HG03159 (cell line): ENCODE data around the gene XPO4.

Experiments used
- ATAC-seq: cut with Tn5 transposase; IDR thresholded peaks from one replicate; pipeline ENCODE4 v1.9.1; 2021; ENCODE audit warnings: mild to moderate bottlenecking, moderate library complexity; ENCODE audit not compliant: unreplicated experiment

XPO4 gene

GRCh38 chr13:20831254-20831653 lies 71.3 kb downstream of the XPO4 start:
- ATAC-seq: no peak

- peak; percentile 64 for ATAC-seq
These were observed 73.8 kb downstream of the XPO4 start for GRCh38 chr13:20828539-20829364.

GRCh38 chr13:20826843-20827560 lies 75.5 kb downstream of the XPO4 start:
- ATAC-seq: no peak

GRCh38 chr13:20826301-20826700 lies 76.2 kb downstream of the XPO4 start:
- no peak for ATAC-seq

GRCh38 chr13:20825477-20825875 lies 77.1 kb downstream of the XPO4 start:
- ATAC-seq: no peak

DNA sequence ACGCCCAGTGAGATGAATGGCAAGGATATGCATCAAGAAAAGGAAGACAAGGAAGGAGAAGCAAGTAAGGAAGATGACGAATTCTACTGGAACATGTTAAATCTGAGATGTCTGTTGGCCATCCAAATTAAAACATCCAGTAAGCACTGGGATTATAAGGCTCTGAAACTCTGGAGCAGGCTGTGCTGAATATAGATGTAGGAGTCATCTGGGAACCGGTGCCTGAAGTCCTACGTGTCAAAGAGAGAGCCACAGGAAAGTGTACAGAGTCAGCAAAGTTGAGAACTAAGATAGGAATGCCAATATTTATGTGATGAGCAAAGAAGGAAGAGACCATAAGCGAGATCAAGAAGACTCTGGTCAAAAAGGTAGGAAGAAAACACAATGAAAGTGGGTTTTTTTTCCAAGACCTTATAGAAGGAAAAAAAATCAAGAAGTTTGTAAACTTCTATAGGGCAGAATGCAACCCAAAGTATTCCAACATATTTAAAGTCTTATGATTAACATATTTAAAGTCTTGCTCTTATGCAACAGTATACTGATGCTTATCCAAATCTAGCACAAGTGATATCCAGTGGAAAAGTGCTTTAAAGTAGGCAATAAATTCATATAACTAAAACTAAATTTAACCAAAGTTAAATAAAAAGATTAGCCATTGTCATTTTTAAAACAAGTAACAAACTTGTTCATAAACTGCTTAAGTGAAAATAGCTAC lies 77.6 kb downstream of the XPO4 start:
- no peak for ATAC-seq

DNA sequence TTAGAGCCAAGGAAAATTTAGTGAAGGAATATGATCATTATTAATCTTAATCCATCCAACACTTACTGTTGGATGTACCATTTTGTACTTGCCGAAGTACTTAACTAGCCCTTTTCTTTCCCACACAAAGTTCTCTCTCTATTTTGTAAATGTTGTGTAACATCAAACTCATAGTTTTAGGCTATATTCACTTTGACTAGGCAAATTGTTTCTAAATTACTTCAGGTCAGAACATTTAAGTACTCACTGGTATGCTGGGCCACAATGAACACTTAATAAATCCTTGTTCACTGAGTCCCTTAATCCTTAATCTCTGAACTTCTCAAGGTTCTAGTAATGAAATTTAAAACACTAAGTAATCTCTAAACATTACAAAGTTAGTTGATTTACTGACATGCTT lies 79.5 kb downstream of the XPO4 start:
- no peak for ATAC-seq

- no peak for ATAC-seq
These were observed 80.1 kb downstream of the XPO4 start for GRCh38 chr13:20822406-20822805.

DNA sequence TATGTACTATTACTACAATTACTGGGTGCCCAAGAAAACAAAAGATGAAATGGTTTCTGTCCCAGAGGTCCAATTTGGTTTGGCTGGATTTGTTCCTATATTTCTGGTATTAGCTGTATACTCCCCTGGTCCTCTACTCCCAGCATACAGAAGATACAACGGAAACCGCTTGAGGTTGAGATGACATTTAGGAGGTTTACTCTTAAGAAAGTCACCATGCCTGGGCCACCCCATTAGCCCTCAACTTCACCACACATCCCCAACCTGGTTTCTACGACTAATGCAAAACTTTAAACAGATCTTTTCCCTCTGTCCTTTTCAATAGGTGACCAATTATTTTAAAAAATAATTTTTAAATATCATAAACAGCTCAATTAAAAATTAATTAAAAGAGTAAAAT lies 82.8 kb downstream of the XPO4 start:
- ATAC-seq: no peak

GRCh38 chr13:20815464-20815863 lies 87.1 kb downstream of the XPO4 start:
- no peak for ATAC-seq

GRCh38 chr13:20814224-20814910 lies 88.2 kb downstream of the XPO4 start:
- no peak for ATAC-seq

- ATAC-seq: no peak
These were observed 89.7 kb downstream of the XPO4 start for GRCh38 chr13:20812890-20813289.

DNA sequence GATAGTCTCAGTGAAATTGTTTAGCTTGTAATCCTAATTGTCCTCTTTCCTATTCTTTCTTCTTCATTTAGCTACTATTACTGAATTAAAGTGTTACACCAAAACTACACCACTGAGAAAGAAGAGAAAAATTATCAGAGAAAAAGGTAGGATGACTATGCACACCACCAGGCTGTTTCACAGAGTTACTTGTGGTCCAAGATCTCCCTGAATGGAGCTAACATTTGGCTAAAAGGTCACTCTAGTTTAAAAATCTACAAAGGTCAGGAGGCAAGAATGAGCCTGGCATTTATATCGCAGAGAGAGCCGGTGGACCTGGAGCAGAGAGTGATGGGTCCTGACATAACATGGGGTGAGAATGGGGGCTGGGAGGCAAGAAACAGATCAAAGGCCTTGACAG lies 91.7 kb downstream of the XPO4 start:
- no peak for ATAC-seq

- ATAC-seq: no peak
These were observed 93.7 kb downstream of the XPO4 start for GRCh38 chr13:20808874-20809273.

GRCh38 chr13:20803180-20803965 lies 99.2 kb downstream of the XPO4 start:
- ATAC-seq: no peak

DNA sequence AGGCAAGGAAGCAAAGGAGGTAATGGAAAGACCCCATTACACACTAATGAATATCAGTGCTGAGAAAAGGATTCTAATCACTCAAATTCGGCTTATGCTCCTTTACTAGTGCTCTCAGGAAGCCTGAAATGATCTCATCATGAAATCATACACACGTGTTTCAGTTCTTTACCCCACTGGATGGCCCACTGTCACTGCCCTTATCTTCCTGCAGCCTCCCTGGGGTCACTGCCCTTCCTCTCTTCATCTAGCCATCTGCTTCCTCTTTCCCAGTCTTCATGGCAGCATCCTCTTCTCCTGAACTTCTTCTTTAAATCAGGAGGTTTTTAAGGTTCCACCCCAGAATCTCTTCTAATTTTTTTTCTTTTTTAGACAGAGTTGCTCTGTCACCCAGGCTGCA lies 100.8 kb downstream of the XPO4 start:
- ATAC-seq: no peak

- ATAC-seq: no peak
These were observed 102.7 kb downstream of the XPO4 start for GRCh38 chr13:20799726-20800416.

GRCh38 chr13:20798027-20798426 lies 104.5 kb downstream of the XPO4 start:
- no peak for ATAC-seq

GRCh38 chr13:20796791-20797508 lies 105.6 kb downstream of the XPO4 start:
- no peak for ATAC-seq
